H1 (cell line): ENCODE results near the gene LRRC4C.

Experiments
- CREB1 ChIP-seq: IDR thresholded peaks from 2 replicates; pipeline ENCODE4 v1.6.1; 2012; ENCODE audit warnings: inconsistent platforms
- EGR1 ChIP-seq: IDR thresholded peaks from 2 replicates; pipeline ENCODE4 v1.6.1; 2011; ENCODE audit warnings: low read depth, low read length, borderline replicate concordance
- EP300 ChIP-seq, 2 experiments: IDR thresholded peaks; 1 replicate in 1 of 2; 2 replicates in 1 of 2; pipeline ENCODE4 v1.6.1; 2011 to 2012; ENCODE audit warnings: low read depth in 2 of 2, low read length in 2 of 2, mild to moderate bottlenecking in 2 of 2, borderline replicate concordance in 1 of 2, inconsistent platforms in 1 of 2, moderate library complexity in 1 of 2
- JUN ChIP-seq: IDR thresholded peaks from 2 replicates; pipeline ENCODE4 v1.6.1; 2011; ENCODE audit warnings: low read depth, mild to moderate bottlenecking, improper control_type of control experiment, low read length
- SP1 ChIP-seq: IDR thresholded peaks from 2 replicates; pipeline ENCODE4 v1.6.1; 2011; ENCODE audit warnings: low read depth, low read length
- TAF1 ChIP-seq: IDR thresholded peaks from 2 replicates; pipeline ENCODE4 v1.6.1; 2011; ENCODE audit warnings: mild to moderate bottlenecking, low read depth, low read length
- ZNF274 ChIP-seq: IDR thresholded peaks from 2 replicates; pipeline ENCODE4 v1.7.0; 2012; ENCODE audit warnings: low read length, borderline replicate concordance; ENCODE audit errors: extremely low read depth
- TF ChIP-seq, protein P1 (sequence below), 3 experiments: IDR thresholded peaks; 1 replicate in 2 of 3; 2 replicates in 1 of 3; pipeline versions ENCODE4 v1.5.1 to v1.6.1; 2011; ENCODE audit warnings: low read length in 3 of 3, mild to moderate bottlenecking in 3 of 3, inconsistent platforms in 2 of 3, low read depth in 1 of 3, moderate library complexity in 1 of 3; ENCODE audit not compliant: insufficient read depth in 1 of 3; ENCODE audit errors: control extremely low read depth in 1 of 3

DNA sequence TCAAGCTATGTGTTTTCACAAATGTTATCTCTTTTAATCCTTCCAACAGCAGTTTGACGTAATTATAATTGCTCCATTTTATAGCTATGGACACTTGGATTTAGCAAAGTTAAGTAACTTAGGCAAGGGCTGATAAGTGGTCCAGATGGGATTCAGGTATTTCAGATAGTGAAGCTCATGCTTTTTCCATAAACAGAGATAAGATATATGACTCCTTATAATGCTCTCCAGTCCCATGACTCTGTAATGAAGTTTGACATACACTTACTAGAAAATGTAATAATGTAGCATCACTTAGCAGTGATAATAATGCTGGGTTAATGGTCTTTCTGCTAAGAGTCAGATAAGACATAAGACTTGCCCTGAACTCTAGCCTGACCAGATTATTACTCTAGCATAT, 892.1 kb downstream of the LRRC4C start:
- TF ChIP-seq TAF1 = no peak
- TF ChIP-seq, protein P1, sequence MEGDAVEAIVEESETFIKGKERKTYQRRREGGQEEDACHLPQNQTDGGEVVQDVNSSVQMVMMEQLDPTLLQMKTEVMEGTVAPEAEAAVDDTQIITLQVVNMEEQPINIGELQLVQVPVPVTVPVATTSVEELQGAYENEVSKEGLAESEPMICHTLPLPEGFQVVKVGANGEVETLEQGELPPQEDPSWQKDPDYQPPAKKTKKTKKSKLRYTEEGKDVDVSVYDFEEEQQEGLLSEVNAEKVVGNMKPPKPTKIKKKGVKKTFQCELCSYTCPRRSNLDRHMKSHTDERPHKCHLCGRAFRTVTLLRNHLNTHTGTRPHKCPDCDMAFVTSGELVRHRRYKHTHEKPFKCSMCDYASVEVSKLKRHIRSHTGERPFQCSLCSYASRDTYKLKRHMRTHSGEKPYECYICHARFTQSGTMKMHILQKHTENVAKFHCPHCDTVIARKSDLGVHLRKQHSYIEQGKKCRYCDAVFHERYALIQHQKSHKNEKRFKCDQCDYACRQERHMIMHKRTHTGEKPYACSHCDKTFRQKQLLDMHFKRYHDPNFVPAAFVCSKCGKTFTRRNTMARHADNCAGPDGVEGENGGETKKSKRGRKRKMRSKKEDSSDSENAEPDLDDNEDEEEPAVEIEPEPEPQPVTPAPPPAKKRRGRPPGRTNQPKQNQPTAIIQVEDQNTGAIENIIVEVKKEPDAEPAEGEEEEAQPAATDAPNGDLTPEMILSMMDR (IDR thresholded peaks at IDR 0.05; ENCODE audit: control extremely low read depth in 1 of 3, insufficient read depth in 1 of 3, low read depth in 1 of 3, low read length in 3 of 3) = no peak
- TF ChIP-seq EGR1 = no peak
- no peak for TF ChIP-seq ZNF274
- no peak for TF ChIP-seq CREB1
- no peak for TF ChIP-seq EP300 (IDR thresholded peaks at IDR 0.05; ENCODE audit: borderline replicate concordance in 1 of 2, low read depth in 2 of 2, low read length in 2 of 2)
- no peak for TF ChIP-seq JUN
- TF ChIP-seq SP1 = no peak
